Germinal center (tissue), 1 donor: ENCODE data around the gene MYOM1.
A peak's percentile ranks its signal among the peaks of the same experiment; 100 is the strongest.
"Not testable (repeated sequence)": the region's sequence is repeated elsewhere in the genome, so short reads cannot be mapped to it uniquely, and the experiment has no call there.

Experiments used
- DNase-seq: peaks from one replicate; pipeline ENCODE4 v3.0.0; 2012; ENCODE audit warnings: mixed read lengths, low spot score

MYOM1 gene

DNA sequence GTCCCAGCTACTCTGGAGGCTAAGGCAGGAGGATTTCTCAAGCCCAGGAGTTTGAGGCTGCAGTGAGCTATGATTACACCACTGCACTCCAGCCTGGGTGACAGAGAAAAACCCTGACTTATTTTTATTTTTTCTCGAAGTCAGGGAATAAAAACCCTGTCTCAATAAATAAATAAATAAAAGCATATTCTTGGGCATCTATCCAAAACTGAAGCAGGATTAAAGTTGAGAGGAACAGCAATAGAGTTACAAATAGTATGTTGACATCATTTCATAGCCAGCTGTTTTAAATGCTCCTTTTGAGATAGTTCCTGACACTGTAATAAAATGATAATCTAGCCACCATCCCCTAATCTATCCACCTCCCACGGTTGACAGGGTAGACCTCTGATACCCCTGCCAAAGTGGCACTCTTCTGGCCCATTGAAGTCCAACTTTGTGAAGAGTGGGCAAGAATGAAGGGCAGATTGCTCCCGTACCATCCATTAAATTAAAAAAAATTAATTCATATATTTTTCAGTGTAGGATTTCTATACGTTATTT is 164.5 kb downstream of the MYOM1 start:
- no peak for DNase-seq

DNA sequence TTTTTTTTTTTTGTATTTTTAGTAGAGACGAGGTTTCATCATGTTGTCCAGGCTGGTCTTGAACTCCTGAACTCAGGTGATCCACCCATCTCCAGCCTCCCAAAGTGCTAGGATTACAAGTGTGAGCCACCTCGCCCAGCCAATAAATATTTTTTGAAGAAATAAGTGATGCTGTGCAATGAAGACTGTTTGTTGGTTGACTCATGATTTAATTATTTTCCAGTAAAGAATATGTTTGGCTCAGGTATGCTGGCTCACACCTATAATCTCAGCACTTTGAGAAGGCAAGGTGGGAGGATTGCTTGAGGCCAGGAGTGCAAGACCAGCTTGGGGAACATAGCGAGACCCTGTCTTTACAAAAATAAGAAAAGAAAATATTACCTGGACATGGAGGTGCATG is 165.0 kb downstream of the MYOM1 start:
- DNase-seq = no peak

DNA sequence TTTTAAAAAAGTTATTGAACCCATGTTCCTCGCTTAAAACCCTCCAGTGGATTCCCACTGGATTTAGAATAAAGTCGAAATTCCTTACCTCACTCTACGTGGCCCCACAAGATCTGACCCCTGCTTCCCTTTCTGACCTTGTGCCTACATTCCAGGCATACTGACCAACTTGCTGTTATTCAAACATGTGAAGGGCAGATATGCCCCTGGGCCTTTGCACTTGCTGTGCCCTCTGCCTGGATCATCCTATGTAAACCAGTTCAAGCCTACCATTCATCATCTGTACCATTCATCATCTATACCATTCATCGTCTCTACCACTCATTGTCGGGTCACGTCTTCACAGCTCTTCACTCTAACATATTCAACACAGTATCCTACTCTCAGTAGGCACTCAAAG is 165.6 kb downstream of the MYOM1 start:
- no peak for DNase-seq

DNA sequence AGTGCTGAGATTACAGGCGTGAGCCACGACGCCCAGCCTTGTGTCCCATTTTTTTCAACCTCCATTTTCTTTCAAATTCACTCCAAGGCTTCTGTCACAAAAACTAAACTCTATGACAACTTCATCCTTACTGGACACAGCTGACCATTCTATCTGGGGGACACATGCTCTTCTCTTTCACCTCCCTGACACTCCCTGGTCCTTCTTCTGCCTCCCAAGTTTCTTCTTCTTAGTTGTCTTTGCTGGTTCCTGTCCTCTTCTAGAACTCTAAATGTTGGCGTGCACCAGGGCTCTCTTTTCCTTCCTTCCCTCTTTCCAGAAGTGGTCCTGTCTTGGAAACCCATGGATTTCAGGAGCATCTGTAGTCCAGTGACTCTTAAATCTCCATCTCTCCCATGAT is 166.7 kb downstream of the MYOM1 start:
- DNase-seq = no peak

DNA sequence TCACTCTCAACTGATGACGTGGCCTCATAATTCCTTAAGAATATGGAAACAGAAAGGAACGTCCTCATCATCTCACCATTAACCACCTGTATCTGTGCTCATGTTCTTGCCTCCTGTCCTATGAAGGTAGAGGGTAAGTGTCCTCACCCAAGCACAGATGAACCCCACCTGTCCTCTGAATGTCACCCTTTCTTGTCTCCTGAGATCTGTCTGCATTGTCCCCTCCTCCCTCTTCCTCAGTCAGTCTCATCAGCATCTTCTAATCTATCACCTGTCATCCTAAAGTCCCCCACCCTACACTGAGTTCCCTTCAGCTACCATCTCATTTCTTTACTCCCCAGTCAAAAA is 167.4 kb downstream of the MYOM1 start:
- DNase-seq = no peak

DNA sequence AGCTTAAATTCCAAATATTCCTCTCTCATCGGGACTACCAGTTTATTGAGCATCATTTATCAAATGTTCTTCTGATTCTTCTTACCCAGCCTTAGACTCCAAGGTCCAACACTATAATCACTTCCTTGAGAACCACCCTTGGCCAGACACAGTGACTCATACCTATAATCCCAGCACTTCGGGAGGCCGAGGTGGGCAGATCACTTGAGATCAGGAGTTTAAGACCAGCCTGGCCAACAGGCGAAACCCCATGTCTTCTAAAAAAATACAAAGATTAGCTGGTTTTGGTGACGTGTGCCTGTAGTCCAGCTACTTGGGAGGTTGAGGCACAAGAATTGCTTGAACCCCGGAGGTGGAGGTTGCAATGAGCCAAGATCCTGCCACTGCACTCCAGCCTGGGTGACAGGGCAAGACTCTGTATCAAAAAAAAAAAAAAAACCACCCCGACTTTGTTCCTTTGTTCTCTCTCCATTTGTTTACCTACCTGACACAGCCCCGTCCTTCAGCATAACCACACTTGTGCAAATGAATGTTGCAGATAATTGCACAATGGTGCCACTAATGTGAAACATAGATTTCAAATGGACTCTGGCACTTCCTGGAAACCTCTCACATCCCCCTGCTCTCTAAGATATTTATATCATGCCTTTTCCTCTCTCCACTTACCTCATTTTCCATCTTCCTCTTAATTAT is 167.9 kb downstream of the MYOM1 start:
- no peak for DNase-seq

DNA sequence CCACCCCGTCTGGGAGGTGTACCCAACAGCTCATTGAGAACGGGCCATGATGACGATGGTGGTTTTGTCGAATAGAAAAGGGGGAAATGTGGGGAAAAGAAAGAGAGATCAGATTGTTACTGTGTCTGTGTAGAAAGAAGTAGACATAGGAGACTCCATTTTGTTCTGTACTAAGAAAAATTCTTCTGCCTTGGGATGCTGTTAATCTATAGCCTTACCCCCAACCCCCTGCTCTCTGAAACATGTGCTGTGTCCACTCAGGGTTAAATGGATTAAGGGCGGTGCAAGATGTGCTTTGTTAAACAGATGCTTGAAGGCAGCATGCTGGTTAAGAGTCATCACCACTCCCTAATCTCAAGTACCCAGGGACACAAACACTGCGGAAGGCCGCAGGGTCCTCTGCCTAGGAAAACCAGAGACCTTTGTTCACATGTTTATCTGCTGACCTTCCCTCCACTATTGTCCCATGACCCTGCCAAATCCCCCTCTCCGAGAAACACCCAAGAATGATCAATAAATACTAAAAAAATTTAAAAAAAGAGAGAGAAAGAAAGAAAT is 169.8 kb downstream of the MYOM1 start:
- DNase-seq = not testable (repeated sequence)

DNA sequence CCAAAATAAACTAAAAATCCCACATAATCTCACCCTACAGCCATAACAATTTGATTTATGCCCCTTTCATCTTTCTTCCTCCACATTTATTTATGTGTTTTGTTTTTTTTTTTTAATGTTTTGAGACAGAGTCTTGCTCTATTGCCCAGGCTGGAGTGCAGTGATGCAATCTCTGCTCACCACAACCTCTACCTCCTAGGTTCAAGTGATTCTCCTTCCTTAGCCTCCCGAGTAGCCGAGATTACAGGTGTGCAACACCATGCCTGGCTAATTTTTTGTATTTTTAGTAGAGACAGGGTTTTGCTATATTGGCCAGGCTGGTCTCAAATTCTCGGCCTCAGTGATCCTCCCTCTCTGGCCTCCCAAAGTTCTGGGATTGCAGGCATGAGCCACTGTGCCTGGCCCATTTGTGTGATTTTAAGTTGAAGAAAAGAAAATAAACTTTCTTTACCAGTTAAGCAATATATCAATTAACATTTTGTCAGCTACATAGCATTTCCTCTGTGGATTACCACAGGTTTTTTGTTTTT is 170.9 kb downstream of the MYOM1 start:
- no peak for DNase-seq

DNA sequence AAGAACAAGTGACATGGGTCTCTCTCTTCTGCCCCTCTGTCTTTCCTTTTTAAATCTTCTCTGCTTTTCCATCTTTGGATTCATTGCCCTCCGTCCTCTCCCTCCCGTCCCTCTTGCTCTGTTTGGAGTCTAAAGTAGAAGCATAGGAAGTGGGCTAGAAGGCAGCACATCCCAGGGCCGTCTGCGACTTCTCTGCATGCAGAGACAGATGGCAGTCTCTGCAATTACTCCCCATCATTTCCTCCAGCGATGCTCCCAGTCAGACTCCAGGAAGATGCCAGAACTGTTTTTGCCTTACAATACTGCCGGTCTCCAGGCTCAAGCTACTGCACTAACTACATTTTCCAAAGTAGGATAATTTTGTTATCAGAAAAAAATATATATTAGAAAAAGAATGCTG is 171.6 kb downstream of the MYOM1 start:
- DNase-seq = no peak

DNA sequence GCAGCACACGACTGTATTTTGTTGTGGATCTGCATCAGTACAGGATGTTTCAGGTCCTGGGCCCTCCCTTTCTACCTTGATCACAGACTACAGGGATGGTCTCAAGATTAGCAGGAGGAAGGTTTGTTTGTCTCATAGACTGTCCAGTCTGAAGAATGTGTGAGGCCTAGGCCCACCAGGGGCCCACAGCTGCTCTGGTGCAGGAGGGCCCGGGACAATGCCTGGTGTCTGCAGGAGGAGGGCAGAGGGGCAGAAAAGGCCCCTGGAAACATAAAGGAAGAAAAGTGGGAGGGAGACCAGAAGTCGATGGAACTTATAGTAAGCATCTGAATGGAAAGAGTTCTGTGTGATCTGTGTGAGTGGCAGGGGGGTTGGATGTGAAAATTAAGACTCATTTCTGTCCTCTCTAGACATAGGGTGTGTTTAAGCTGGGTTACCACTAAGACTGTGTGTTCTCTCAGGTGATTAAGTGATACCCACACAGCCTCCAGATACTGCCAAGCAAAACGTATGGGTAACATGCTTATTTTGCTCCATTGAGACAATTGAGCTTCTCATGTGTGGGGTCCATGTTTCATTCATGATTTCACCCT is 173.5 kb downstream of the MYOM1 start:
- DNase-seq = no peak

DNA sequence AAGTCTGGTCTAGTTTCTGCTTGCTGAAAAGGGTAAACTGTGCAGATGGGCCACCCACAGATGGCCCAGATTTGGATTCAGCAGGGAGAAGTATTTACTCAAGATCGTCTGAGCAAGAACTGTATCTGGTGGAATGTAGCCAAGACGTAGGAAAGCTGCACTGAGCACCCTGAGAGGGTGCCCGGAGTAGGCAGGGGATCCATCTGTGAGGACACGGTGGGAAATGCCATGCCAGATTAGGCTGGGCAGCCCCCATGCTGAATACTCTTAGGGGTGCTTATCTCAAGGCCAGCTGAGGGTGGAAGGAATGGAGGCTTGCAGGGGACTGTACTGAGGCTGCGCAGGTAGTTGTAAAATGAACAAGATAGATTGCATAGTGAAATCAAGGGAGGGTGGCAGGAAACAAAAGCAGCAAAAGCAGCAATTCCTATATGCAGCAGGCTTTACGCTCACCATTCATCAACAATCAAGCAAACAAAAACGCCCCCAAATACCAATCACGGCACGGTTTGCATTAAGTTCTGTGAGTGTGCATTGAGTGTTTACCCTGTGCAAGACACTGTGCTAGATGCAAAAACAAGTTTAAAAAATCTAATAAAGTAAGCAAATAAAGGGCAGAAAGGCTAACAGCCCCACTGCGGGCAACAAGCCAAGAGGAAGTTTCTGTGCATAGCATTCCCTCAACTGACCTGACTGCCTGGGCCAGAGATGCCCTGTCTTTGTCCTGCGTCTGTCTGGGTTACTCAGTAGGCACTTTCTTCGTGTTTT is 174.7 kb downstream of the MYOM1 start:
- DNase-seq = no peak

DNA sequence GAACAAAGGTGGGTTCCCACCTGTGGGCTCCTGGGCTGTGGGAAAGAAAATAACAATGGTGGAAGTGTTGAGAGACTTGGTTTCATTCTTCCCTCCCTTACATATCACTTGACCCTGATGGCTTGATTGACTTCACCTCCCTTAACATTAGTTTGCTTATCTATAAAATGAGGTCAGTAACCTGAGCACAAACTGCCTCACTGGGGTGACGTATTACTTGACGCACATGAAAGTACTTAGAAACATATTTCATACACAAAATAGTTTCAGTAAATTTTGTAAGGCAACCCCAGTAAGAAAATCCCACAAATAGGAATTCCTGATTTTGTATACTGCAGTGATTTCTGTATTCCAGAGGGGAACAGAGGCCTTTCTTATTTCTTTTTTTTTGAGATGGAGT is 177.4 kb downstream of the MYOM1 start:
- no peak for DNase-seq

DNA sequence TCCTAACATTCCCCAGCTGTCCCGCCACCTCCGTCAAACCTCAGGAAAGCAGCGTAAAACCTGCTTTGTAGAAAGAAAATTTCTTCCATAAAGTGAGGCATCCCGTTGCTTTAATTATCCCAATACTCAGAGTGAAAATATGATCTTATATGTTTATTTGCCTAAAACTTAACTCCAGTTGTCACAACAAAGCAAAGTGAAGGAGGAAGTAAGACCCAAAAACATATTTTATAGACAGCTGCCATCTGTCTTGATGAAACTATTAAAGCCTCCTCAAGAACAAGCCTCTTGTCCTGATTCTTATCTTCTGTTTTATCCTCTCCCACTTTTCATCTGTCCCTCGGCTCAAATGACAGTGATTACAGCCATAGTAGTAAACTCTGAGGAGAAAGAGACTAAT is 177.9 kb downstream of the MYOM1 start:
- DNase-seq = no peak

DNA sequence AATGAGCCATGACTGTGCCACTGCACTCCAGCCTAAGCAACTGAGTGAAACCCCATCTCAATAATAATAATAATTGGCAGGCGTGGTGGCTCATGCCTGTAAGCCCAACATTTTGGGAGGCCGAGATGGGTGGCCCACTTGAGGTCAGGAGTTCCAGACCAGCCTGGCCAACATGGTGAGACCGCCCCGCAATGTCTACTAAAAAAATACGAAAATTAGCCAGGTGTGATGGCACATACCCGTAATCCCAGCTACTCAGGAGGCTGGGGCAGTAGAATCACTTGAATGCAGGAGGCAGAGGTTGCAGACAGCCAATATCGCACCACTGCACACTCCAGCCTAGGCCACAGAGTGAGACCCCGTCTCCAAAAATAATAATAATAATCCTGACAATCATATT is 178.9 kb downstream of the MYOM1 start:
- DNase-seq = no peak

DNA sequence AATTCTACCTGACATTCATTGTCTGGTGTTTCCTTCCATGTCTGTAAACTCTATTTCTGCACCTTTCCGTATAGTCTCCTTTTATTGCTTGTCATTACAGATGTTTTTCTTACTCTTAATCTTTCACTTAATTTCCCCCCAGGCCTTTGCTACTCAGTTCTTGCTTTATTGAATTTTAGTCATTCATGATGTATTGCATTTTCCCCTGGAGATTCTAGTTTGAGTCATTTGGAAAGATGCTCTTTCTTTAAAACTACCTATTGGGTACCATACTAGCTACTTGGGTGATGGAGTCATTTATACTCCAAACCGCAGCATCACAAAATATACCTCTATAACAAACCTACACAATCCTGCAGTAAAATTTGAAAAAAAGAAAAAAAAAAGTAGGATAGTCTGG is 179.6 kb downstream of the MYOM1 start:
- DNase-seq = no peak

DNA sequence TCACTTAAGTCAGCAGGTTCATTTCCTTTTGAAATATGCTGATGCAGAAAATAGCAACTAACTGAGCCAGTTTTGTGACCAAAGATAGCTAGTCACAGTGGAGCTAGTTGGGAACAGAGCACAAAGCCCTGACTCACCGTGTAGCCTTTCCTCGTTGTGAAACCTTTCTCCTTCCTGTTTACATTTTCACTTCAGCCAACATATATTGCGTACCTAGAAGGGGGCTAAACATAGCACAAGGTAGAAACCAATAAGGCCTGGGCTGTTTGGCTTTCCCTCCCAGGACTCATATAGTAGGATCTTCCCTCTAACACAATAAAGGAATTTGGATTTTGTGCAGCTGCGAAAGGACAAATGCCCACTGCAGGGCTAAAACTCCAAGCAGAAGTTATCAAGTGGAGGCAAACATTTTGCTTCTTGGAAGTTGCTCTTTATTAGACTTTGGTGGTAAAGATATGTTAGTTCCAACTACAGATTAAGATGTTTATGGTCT is 182.3 kb downstream of the MYOM1 start:
- peak; percentile 13 for DNase-seq

DNA sequence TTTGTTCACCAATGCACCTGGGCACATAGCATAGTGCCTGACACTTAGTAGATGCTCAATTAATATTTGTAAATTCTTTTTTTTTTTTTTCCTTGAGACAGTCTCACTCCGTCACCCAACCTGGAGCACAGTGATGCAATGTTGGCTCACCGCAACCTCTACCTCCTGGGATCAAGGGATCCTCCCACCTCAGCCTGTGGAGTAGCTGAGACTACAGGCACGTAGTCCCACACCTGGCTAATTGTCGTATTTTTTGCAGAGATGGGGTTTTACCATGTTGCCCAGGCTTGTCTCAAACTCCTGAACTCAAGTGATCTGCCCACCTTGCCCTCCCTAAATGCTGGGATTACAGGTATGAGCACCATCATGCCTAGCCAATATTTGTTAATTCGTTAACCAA is 183.7 kb downstream of the MYOM1 start:
- DNase-seq = no peak

DNA sequence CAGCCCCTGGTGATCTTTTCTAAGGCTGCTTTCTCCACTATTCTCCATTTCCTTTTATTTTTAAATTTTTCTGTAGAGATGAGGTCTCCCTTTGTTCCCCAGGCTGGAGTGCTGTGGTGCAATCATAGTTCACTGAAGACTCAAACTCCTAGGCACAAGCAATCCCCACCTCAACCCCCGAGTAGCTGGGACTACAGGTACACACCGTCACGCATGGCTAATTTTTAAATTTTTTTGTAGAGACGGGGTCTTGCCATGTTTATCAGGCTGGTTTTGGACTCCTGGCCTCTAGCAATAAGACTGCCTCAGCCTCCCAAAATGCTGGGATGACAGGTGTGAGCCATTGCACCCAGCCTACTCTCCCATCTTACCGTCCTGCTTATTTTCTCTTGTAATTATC is 184.1 kb downstream of the MYOM1 start:
- no peak for DNase-seq

DNA sequence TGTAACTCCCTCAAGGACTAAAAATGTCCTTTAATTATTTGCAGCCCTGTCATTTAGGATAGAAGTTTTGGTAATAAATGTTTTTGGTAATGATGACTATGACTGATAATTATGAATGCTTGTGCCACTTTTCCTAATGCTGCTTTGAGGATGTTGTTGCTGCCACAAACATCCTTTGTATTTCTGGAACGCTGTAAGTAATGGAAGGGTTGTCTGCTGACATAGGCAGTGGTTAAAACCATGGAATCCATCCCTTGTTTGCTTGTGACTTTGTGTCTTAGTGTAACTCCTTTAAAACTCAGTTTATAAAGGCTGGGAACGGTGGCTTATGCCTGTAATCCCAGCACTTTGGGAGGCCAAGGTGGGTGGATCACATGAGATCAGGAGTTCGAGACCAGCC is 187.0 kb downstream of the MYOM1 start:
- no peak for DNase-seq

DNA sequence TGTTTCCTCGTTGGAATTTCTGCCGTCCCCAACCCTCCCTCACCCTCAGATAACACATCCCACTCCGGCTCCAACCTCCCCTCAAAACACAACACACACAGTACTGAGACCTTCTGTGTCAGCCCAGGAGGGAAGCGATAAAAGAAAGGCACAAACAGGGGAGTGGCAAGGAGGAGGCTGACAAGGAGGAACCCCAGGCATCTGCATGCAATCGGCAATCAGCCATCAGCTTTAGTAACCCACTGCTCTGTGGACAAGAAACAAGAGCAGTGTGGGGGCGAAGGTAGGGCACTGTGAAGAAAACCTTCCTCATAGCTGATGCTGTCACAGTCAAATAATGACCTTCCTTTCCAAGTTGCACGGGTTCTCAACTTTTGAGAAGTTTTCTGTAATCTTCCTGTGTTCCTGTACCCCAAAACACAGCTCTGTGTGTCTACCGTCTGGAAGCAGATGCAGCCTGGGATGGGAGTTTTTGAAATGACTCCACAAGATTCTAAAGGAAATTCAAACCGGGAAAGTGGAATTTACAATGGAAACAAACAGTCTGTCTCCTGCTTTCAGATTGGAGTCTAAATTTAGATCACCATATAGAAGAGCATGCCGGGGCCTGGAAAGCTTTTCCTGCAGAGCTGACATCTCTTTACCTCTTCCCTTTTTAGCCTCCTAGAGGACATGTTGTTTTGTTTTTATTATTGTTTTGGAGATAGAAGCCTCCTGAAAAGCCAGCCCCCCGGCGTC is 190.4 kb downstream of the MYOM1 start:
- DNase-seq = no peak

DNA sequence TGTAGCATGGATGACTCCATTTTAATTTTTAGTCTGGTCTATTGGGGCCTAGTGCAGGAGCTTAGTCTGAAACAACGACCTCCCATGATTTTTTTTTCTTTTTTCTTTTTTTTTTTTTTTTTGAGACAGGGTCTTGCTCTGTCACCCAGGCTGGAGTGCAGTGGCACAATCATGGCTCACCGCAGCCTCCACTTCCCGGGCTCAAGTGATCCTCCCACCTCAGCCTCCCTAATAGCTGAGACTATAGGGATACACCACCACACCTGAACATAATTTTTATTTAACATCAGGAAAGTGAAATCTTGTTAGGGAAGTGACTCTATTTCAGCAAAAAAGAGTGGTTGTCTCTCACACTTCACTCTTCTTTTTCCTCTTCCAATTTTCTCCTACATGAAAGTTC is 191.7 kb downstream of the MYOM1 start:
- not testable (repeated sequence) for DNase-seq

DNA sequence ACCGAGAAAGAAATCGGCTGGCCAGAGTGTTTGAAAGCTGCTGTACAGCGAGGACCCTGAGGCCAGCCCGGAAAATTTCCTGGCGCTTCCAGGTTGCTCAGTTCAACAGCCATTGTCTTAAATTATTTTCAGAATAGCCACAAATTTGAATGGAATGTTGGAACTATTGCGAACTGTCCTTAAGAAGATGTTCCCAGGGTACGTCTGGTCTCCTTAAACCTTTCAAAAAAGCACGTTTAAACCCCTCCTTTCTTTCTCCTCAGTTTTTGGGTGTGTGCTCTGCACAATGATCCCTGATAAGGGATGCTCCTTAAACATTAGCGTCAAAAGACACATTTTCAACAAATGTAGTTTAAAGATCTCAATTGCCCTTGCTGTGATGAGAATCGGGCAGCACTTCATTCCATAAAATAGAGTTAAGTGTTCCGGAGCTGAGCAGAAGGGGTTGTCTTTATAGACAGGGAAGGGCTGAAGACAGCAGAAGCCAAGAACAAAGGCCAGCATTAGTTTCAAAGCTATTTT is 192.3 kb downstream of the MYOM1 start:
- no peak for DNase-seq
